ENCODE data around the gene ADAM21.

GRCh38 chr14:70422538-70422937 is 29.4 kb upstream of the ADAM21 start:
- TF ChIP-seq CTCF (conservative IDR thresholded peaks at IDR 0.05; ENCODE audit: low read length): no peak
- TF ChIP-seq EZH2phosphoT487 (IDR thresholded peaks at IDR 0.05; ENCODE audit: borderline replicate concordance, low read depth, low read length): no peak
